HepG2 (cell line): ENCODE data around the gene ARHGAP45. TPM values are rescaled to one million over a fixed set of nuclear protein-coding genes. Genes with fewer than 3 reads are reported as not detected.

Experiments used
- ARID2 ChIP-seq: sonication (generic); formaldehyde crosslinking; IDR thresholded peaks from 2 replicates; pipeline ENCODE4 v1.8.1; 2022; ENCODE audit warnings: mild to moderate bottlenecking, missing genetic modification reagents, borderline replicate concordance
- CBFB ChIP-seq: sonication (generic); formaldehyde crosslinking; IDR thresholded peaks from 2 replicates; pipeline ENCODE4 v1.4.0; 2020; ENCODE audit warnings: missing genetic modification reagents
- CENPBD1 ChIP-seq: sonication (generic); formaldehyde crosslinking; IDR thresholded peaks from 2 replicates; pipeline ENCODE4 v1.8.0; 2022; ENCODE audit warnings: missing genetic modification reagents, low read depth, mild to moderate bottlenecking, borderline replicate concordance
- HDAC1 ChIP-seq: sonication (generic); formaldehyde crosslinking; IDR thresholded peaks from 2 replicates; pipeline ENCODE4 v1.5.1; 2020; ENCODE audit warnings: mild to moderate bottlenecking, missing genetic modification reagents
- MTA3 ChIP-seq: sonication (generic); formaldehyde crosslinking; IDR thresholded peaks from 2 replicates; pipeline ENCODE4 v1.4.0; 2020; ENCODE audit warnings: missing genetic modification reagents
- NCOA2 ChIP-seq: sonication (generic); formaldehyde crosslinking; IDR thresholded peaks from 2 replicates; pipeline ENCODE4 v1.8.0; 2022; ENCODE audit warnings: inconsistent platforms
- PCBP2 ChIP-seq: fragments of 200-400 bp; formaldehyde crosslinking; optimal IDR thresholded peaks from 2 replicates; pipeline ENCODE3; 2018; ENCODE audit warnings: low read length, low read depth; ENCODE audit not compliant: poor library complexity, severe bottlenecking
- PHF20 ChIP-seq: sonication (generic); formaldehyde crosslinking; IDR thresholded peaks from 2 replicates; pipeline ENCODE4 v1.5.0; 2020; ENCODE audit warnings: mild to moderate bottlenecking, missing genetic modification reagents
- RORA ChIP-seq: sonication (generic); formaldehyde crosslinking; IDR thresholded peaks from 2 replicates; pipeline ENCODE4 v1.5.0; 2020; ENCODE audit warnings: mild to moderate bottlenecking, missing genetic modification reagents, moderate library complexity
- TOE1 ChIP-seq: sonication (generic); formaldehyde crosslinking; IDR thresholded peaks from 2 replicates; pipeline ENCODE4 v1.4.0; 2020; ENCODE audit warnings: mild to moderate bottlenecking, missing genetic modification reagents
- ZFX ChIP-seq: sonication (generic); formaldehyde crosslinking; IDR thresholded peaks from 2 replicates; pipeline ENCODE4 v1.4.0; 2020; ENCODE audit warnings: mild to moderate bottlenecking, low read depth, missing genetic modification reagents, moderate library complexity
- ZFY ChIP-seq: sonication (generic); formaldehyde crosslinking; IDR thresholded peaks from 2 replicates; pipeline ENCODE4 v1.4.0; 2020; ENCODE audit warnings: missing genetic modification reagents
- ZHX1 ChIP-seq: sonication (generic); formaldehyde crosslinking; IDR thresholded peaks from 2 replicates; pipeline ENCODE4 v1.8.1; 2022; ENCODE audit warnings: low read depth, mild to moderate bottlenecking, missing genetic modification reagents
- ZIK1 ChIP-seq: sonication (generic); formaldehyde crosslinking; IDR thresholded peaks from 2 replicates; pipeline ENCODE4 v1.5.0; 2020; ENCODE audit warnings: mild to moderate bottlenecking, low read depth, missing genetic modification reagents, borderline replicate concordance
- ZNF33B ChIP-seq: sonication (generic); formaldehyde crosslinking; IDR thresholded peaks from 2 replicates; pipeline ENCODE4 v1.5.1; 2020; ENCODE audit warnings: mild to moderate bottlenecking, missing genetic modification reagents
- ZNF350 ChIP-seq: sonication (generic); formaldehyde crosslinking; IDR thresholded peaks from 2 replicates; pipeline ENCODE4 v1.4.0; 2020; ENCODE audit warnings: mild to moderate bottlenecking, low read depth, missing genetic modification reagents, borderline replicate concordance
- ZNF510 ChIP-seq: sonication (generic); formaldehyde crosslinking; IDR thresholded peaks from 2 replicates; pipeline ENCODE4 v1.4.0; 2020; ENCODE audit warnings: low read depth, mild to moderate bottlenecking, missing genetic modification reagents
- ZNF530 ChIP-seq: sonication (generic); formaldehyde crosslinking; IDR thresholded peaks from 2 replicates; pipeline ENCODE4 v1.5.0; 2020; ENCODE audit warnings: low read depth, mild to moderate bottlenecking, missing genetic modification reagents
- ZNF724P ChIP-seq: sonication (generic); formaldehyde crosslinking; IDR thresholded peaks from 2 replicates; pipeline ENCODE4 v1.8.0; 2022; ENCODE audit warnings: missing genetic modification reagents, borderline replicate concordance
- polyA plus RNA-seq, 8 experiments: library from polyadenylated mRNA; depleted of rRNA in 3 of 8; stranded (reverse) in 7 of 8; unstranded in 1 of 8; fragments of >200 nt; fragmentation: Illumina TruSeq in 4 of 8; extraction: Trizol in 4 of 8; gene quantifications; 2 replicates each; pipeline versions ENCODE4 v1.2.1 to v1.2.3, GENCODE V29; 2011 to 2016; ENCODE audit warnings: low read depth in 4 of 8, missing spikeins in 1 of 8, mixed read lengths in 1 of 8; ENCODE audit not compliant: insufficient read depth in 1 of 8
- total RNA-seq, 5 experiments: library from RNA; depleted of rRNA; stranded (reverse); fragments of >200 nt; fragmentation: Illumina TruSeq; extraction: Trizol; gene quantifications; 2 replicates each; pipeline ENCODE4 v1.2.3, GENCODE V29; 2016; ENCODE audit warnings: low read depth in 1 of 5
- TF ChIP-seq, protein P1 (sequence below): sonication (generic); formaldehyde crosslinking; conservative IDR thresholded peaks from 2 replicates; pipeline ENCODE4 v1.4.0; 2020; ENCODE audit warnings: missing genetic modification reagents
- TF ChIP-seq, protein P2 (sequence below): sonication (generic); formaldehyde crosslinking; IDR thresholded peaks from 2 replicates; pipeline ENCODE4 v1.5.0; 2020; ENCODE audit warnings: missing genetic modification reagents
- TF ChIP-seq, protein P3 (sequence below): sonication (generic); formaldehyde crosslinking; IDR thresholded peaks from 2 replicates; pipeline ENCODE4 v1.5.0; 2020; ENCODE audit warnings: mild to moderate bottlenecking, missing genetic modification reagents

ARHGAP45 gene
- total and polyA plus RNA-seq, 2 of the 13 experiments (the other 11 are each of a cell fraction or from before 2014, with no cell fraction given), result 0.84 to 32.0 TPM

DNA sequence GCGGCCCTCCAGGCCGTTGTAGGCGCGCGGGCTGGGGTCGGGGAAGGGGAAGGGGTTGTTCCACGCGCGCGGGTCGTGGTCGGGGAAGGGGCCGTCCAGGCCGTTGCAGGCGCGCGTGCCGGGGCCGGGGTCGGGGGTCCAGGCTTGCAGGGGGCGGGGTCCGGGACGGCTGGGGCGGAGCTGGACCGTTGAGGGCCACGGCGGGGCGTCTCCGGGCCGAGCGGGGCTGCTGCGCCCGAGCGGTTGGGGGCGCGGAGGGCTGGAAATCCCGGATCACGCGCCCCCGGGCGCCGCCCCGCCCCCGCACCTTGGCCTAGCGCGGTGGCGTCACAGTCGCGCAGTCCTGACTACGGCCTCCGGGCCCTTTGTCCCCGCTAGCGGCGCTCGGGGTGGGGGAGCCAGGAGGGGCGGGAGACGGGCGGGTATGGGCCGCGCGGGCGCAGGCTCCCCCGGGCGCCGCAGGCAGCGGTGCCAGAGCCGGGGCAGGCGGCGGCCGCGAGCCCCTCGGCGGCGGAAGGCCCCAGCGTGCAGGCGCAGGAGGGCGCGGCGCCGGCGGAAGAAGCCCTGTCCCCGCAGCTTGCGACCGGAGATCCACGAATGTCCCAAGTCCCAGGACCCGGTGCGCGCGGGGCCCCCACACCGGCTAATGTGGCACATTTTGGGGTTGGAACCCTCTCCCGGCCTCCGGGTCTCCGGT is 37.5 kb downstream of the ARHGAP45 start (continued):
- TF ChIP-seq ZFX (CRISPR knock-in tag) (peak; percentile 43), CENPBD1 (CRISPR knock-in tag) (no peak), ZIK1 (CRISPR knock-in tag) (no peak), ZNF350 (no peak), ARID2 (no peak), HDAC1 (peak; percentile 63; the same call in 1 of the 2 replicates), ZHX1 (CRISPR knock-in tag) (no peak), RORA (CRISPR knock-in tag) (no peak), ZFY (peak; percentile 76), PCBP2 (no peak), MTA3 (no peak), TOE1 (CRISPR knock-in tag) (no peak), ZNF510 (CRISPR knock-in tag) (no peak), ZNF530 (CRISPR knock-in tag) (0 out of 2 replicates have a peak, but pooled peaks have one; percentile 62), ZNF724P (CRISPR knock-in tag) (no peak), NCOA2 (no peak), CBFB (CRISPR knock-in tag) (no peak), PHF20 (no peak; the same call in 1 of the 2 replicates), ZNF33B (CRISPR knock-in tag) (no peak)
- TF ChIP-seq, protein P1, sequence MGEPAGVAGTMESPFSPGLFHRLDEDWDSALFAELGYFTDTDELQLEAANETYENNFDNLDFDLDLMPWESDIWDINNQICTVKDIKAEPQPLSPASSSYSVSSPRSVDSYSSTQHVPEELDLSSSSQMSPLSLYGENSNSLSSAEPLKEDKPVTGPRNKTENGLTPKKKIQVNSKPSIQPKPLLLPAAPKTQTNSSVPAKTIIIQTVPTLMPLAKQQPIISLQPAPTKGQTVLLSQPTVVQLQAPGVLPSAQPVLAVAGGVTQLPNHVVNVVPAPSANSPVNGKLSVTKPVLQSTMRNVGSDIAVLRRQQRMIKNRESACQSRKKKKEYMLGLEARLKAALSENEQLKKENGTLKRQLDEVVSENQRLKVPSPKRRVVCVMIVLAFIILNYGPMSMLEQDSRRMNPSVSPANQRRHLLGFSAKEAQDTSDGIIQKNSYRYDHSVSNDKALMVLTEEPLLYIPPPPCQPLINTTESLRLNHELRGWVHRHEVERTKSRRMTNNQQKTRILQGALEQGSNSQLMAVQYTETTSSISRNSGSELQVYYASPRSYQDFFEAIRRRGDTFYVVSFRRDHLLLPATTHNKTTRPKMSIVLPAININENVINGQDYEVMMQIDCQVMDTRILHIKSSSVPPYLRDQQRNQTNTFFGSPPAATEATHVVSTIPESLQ (CRISPR knock-in tag), result no peak
- TF ChIP-seq, protein P2, sequence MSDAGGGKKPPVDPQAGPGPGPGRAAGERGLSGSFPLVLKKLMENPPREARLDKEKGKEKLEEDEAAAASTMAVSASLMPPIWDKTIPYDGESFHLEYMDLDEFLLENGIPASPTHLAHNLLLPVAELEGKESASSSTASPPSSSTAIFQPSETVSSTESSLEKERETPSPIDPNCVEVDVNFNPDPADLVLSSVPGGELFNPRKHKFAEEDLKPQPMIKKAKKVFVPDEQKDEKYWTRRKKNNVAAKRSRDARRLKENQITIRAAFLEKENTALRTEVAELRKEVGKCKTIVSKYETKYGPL (CRISPR knock-in tag), result no peak
- TF ChIP-seq, protein P3, sequence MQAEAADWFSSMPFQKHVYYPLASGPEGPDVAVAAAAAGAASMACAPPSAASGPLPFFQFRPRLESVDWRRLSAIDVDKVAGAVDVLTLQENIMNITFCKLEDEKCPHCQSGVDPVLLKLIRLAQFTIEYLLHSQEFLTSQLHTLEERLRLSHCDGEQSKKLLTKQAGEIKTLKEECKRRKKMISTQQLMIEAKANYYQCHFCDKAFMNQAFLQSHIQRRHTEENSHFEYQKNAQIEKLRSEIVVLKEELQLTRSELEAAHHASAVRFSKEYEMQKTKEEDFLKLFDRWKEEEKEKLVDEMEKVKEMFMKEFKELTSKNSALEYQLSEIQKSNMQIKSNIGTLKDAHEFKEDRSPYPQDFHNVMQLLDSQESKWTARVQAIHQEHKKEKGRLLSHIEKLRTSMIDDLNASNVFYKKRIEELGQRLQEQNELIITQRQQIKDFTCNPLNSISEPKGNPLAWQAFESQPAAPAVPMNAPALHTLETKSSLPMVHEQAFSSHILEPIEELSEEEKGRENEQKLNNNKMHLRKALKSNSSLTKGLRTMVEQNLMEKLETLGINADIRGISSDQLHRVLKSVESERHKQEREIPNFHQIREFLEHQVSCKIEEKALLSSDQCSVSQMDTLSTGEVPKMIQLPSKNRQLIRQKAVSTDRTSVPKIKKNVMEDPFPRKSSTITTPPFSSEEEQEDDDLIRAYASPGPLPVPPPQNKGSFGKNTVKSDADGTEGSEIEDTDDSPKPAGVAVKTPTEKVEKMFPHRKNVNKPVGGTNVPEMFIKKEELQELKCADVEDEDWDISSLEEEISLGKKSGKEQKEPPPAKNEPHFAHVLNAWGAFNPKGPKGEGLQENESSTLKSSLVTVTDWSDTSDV (CRISPR knock-in tag), result no peak
